Fibroblast of lung (primary cell): ENCODE measurements around the gene NEK1. TPM values are rescaled to one million over a fixed set of nuclear protein-coding genes. Genes with fewer than 3 reads are reported as not detected.
"Not testable (repeated sequence)": the region's sequence is repeated elsewhere in the genome, so short reads cannot be mapped to it uniquely, and the experiment has no call there.

ENCODE experiments used
- DNase-seq, 2 donors: peaks; one replicate each; pipeline versions ENCODE4 v3.0.0 to v3.0.0-alpha.2; 2010; ENCODE audit warnings: low read depth in 2 of 2
- H2AFZ ChIP-seq: 2 replicates; pipeline ENCODE4 v1.5.1; 2012; ENCODE audit warnings: low read length, control low read depth, inconsistent platforms
- H3K27ac ChIP-seq: 2 replicates; pipeline ENCODE4 v1.5.1; 2011; ENCODE audit warnings: low read length, control low read depth; ENCODE audit not compliant: insufficient read depth
- H3K27me3 ChIP-seq: 2 replicates; pipeline ENCODE4 v1.5.1; 2011; ENCODE audit warnings: mild to moderate bottlenecking, low read length; ENCODE audit not compliant: control insufficient read depth, insufficient read depth
- H3K36me3 ChIP-seq: 2 replicates; pipeline ENCODE4 v1.5.1; 2011; ENCODE audit warnings: low read length; ENCODE audit not compliant: control insufficient read depth, insufficient read depth
- H3K4me1 ChIP-seq: 2 replicates; pipeline ENCODE4 v1.5.1; 2011; ENCODE audit warnings: low read length; ENCODE audit not compliant: control insufficient read depth, insufficient read depth; ENCODE audit errors: extremely low read depth
- H3K4me2 ChIP-seq: 2 replicates; pipeline ENCODE4 v1.5.1; 2011; ENCODE audit warnings: low read length, control low read depth; ENCODE audit not compliant: insufficient read depth; ENCODE audit errors: extremely low read depth
- H3K4me3 ChIP-seq, 4 experiments: fragments of 200-600 bp in 1 of 4; sonication (generic) in 1 of 4; replicated peaks in 1 of 4; 2 replicates each; pipeline ENCODE4 v1.5.1; 2011 to 2016; ENCODE audit warnings: low read length in 4 of 4, low read depth in 3 of 4, mild to moderate bottlenecking in 3 of 4, control low read depth in 2 of 4, inconsistent platforms in 1 of 4, mixed read lengths in 1 of 4; ENCODE audit not compliant: insufficient read depth in 1 of 4; ENCODE audit errors: control extremely low read depth in 1 of 4
- H3K79me2 ChIP-seq: 2 replicates; pipeline ENCODE4 v1.5.1; 2012; ENCODE audit warnings: mild to moderate bottlenecking, low read length, inconsistent platforms; ENCODE audit not compliant: control insufficient read depth, insufficient read depth
- H3K9ac ChIP-seq: 2 replicates; pipeline ENCODE4 v1.5.1; 2011; ENCODE audit warnings: mild to moderate bottlenecking, low read length, control low read depth; ENCODE audit not compliant: insufficient read depth
- H3K9me3 ChIP-seq: 2 replicates; pipeline ENCODE4 v1.5.1; 2012; ENCODE audit warnings: low read depth, low read length; ENCODE audit not compliant: control insufficient read depth, insufficient read depth
- H4K20me1 ChIP-seq: 2 replicates; pipeline ENCODE4 v1.5.1; 2011; ENCODE audit warnings: low read length; ENCODE audit not compliant: control insufficient read depth, insufficient read depth; ENCODE audit errors: extremely low read depth
- CTCF ChIP-seq, 2 donors: IDR thresholded peaks in 1 of 2; conservative IDR thresholded peaks in 1 of 2; 1 replicate in 1 of 2; 2 replicates in 1 of 2; pipeline ENCODE4 v1.5.1; 2011 to 2012; ENCODE audit warnings: low read length in 2 of 2, control low read depth in 1 of 2, inconsistent platforms in 1 of 2, low read depth in 1 of 2, mild to moderate bottlenecking in 1 of 2
- EZH2 ChIP-seq: IDR thresholded peaks from 2 replicates; pipeline ENCODE4 v1.5.1; 2012; ENCODE audit warnings: low read length, control low read depth, mild to moderate bottlenecking; ENCODE audit errors: missing control alignments
- polyA plus RNA-seq, 2 donors: library from polyadenylated mRNA; depleted of rRNA in 1 of 2; stranded (reverse) in 1 of 2; unstranded in 1 of 2; fragments of >200 nt; gene quantifications; 2 replicates each; pipeline ENCODE4 v1.2.1, GENCODE V29; 2011 to 2012; ENCODE audit warnings: missing spikeins in 1 of 2
- total RNA-seq: library from RNA; depleted of rRNA; stranded (reverse); fragments of >200 nt; gene quantifications from 2 replicates; pipeline ENCODE4 v1.2.1, GENCODE V29; 2014

NEK1 gene
- total and polyA plus RNA-seq, 2 donors (not counting 1 experiment from before 2014, with no cell fraction given), result 8.6 to 17.0 TPM

GRCh38 chr4:169627307-169627706 lies 14.9 kb upstream of the NEK1 start:
- Histone ChIP-seq H3K27me3 (no peaks in the 10 kb centered on the region), H3K79me2 (peaks cover 53% of the 10 kb centered on the region), H3K9me3 (no peaks in the 10 kb centered on the region), H3K9ac (no peak overlapping the region), H3K27ac (no peak overlapping the region), H3K4me2 (no peak overlapping the region), H3K4me3 (no peak overlapping the region), H2AFZ (no peak overlapping the region), H3K4me1 (no peaks in the 10 kb centered on the region), H4K20me1 (no peaks in the 10 kb centered on the region), H3K36me3 (no peaks in the 10 kb centered on the region)
- TF ChIP-seq CTCF (conservative IDR thresholded peaks at IDR 0.05 in 1 of 2, IDR thresholded peaks at IDR 0.05 in 1 of 2; ENCODE audit: low read depth in 1 of 2, low read length in 2 of 2) (no peak), EZH2 (no peak)
- no peak for DNase-seq

- no peaks in the 10 kb centered on the region for H3K4me1 ChIP-seq
- no peaks in the 10 kb centered on the region for H3K36me3 ChIP-seq
- H3K27ac ChIP-seq, result no peak overlapping the region
- TF ChIP-seq CTCF (conservative IDR thresholded peaks at IDR 0.05 in 1 of 2, IDR thresholded peaks at IDR 0.05 in 1 of 2; ENCODE audit: low read depth in 1 of 2, low read length in 2 of 2) (no peak), EZH2 (no peak)
- no peaks in the 10 kb centered on the region for H4K20me1 ChIP-seq
- peaks cover 51% of the 10 kb centered on the region for H3K79me2 ChIP-seq
- H3K4me3 ChIP-seq, result no peak overlapping the region
- no peak overlapping the region for H2AFZ ChIP-seq
- H3K27me3 ChIP-seq, result no peaks in the 10 kb centered on the region
- H3K9ac ChIP-seq, result no peak overlapping the region
- H3K4me2 ChIP-seq, result no peak overlapping the region
- H3K9me3 ChIP-seq, result no peaks in the 10 kb centered on the region
- DNase-seq, result no peak
Measured at GRCh38 chr4:169626331-169627282, 14.2 kb upstream of the NEK1 start.

DNA sequence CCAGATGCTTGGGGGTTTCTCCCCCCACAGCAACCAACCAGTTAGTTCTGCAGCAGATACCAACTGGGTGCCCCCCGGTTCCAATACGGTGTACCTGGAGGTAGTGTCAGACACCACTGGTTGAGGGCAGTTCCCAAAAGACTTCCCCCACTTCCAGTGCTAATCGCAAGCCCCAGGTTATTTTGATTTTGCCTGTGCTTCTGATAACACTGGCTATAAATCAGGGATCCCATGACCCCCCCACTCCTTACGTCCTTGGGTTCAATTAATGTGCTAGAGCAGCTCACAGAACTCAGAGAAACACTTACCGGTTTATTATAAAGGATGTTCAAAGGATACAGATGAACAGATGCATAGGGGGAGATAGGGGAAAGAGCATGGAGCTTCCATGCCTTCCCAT lies 13.5 kb upstream of the NEK1 start:
- H3K79me2 ChIP-seq, result peaks cover 53% of the 10 kb centered on the region

DNA sequence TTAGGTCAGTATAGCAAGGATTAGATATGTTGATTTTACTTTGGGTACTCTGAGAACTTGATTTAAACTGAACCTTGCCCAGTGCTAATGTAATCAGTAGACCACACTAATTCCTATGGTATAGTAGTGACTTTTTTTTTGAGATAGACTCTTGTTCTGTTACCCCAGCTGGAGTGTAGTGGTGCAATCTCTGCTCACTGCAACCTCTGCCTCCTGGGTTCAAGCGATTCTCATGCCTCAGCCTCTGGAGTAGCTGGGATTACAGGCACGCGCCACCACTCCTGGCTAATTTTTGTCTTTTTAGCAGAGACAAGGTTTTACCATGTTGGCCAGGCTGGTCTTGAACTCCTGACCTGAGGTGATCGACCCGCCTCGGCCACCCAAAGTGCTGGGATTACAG lies 11.6 kb upstream of the NEK1 start:
- not testable (repeated sequence) for H3K4me3 ChIP-seq, H3K27me3 ChIP-seq, H4K20me1 ChIP-seq, H3K9me3 ChIP-seq, H2AFZ ChIP-seq, H3K4me2 ChIP-seq, H3K27ac ChIP-seq, H3K36me3 ChIP-seq, H3K9ac ChIP-seq, DNase-seq, H3K4me1 ChIP-seq
- peaks cover 52% of the 10 kb centered on the region for H3K79me2 ChIP-seq

More for the DNA sequence above, 13.5 kb upstream of the NEK1 start:
- no peaks in the 10 kb centered on the region for H3K36me3 ChIP-seq
- H3K4me2 ChIP-seq, result no peak overlapping the region
- TF ChIP-seq EZH2 (no peak), CTCF (conservative IDR thresholded peaks at IDR 0.05 in 1 of 2, IDR thresholded peaks at IDR 0.05 in 1 of 2; ENCODE audit: low read depth in 1 of 2, low read length in 2 of 2) (no peak)
- H2AFZ ChIP-seq, result no peak overlapping the region
- DNase-seq, result no peak
- no peaks in the 10 kb centered on the region for H3K27me3 ChIP-seq
- H3K4me3 ChIP-seq, result no peak overlapping the region
- no peaks in the 10 kb centered on the region for H3K9me3 ChIP-seq
- no peak overlapping the region for H3K9ac ChIP-seq
- no peak overlapping the region for H3K27ac ChIP-seq
- no peaks in the 10 kb centered on the region for H3K4me1 ChIP-seq
- no peaks in the 10 kb centered on the region for H4K20me1 ChIP-seq
